Smooth muscle cell of trachea (primary cell): ENCODE results near the gene EIF2AK3. TPM values are rescaled to one million over a fixed set of nuclear protein-coding genes. Genes with fewer than 3 reads are reported as not detected.

ENCODE experiments used
- total RNA-seq: library from RNA; depleted of rRNA; stranded (reverse); fragments of >200 nt; gene quantifications from 2 replicates; pipeline ENCODE4 v1.2.1, GENCODE V29; 2014

Gene EIF2AK3
- total RNA-seq, result 26.0 and 27.5 TPM in 2 replicates

GRCh38 chr2:88627055-88627855 is at the start of gene EIF2AK3:
TSS of gene EIF2AK3 (minus strand) at chr2:88627464. CDS start at chr2:88627274, 190 bp downstream.

Other genes with a start within 250 kb of the EIF2AK3 start
- gene FOXI3, start 174.8 kb downstream of the EIF2AK3 start, total RNA-seq, result not detected in 2 replicates
- 5.1 and 7.0 TPM in 2 replicates for gene RPIA, start 64.2 kb upstream of the EIF2AK3 start, total RNA-seq